CD4-positive, alpha-beta T cell treated with Interleukin-12 subunit alpha and Interleukin-12 subunit beta, for 1 hour (primary cell): Measurements from ENCODE around the gene PC.

Source experiments
- DNase-seq: peaks from one replicate; pipeline ENCODE4 v3.0.0-alpha.2; 2020

Gene PC

DNA sequence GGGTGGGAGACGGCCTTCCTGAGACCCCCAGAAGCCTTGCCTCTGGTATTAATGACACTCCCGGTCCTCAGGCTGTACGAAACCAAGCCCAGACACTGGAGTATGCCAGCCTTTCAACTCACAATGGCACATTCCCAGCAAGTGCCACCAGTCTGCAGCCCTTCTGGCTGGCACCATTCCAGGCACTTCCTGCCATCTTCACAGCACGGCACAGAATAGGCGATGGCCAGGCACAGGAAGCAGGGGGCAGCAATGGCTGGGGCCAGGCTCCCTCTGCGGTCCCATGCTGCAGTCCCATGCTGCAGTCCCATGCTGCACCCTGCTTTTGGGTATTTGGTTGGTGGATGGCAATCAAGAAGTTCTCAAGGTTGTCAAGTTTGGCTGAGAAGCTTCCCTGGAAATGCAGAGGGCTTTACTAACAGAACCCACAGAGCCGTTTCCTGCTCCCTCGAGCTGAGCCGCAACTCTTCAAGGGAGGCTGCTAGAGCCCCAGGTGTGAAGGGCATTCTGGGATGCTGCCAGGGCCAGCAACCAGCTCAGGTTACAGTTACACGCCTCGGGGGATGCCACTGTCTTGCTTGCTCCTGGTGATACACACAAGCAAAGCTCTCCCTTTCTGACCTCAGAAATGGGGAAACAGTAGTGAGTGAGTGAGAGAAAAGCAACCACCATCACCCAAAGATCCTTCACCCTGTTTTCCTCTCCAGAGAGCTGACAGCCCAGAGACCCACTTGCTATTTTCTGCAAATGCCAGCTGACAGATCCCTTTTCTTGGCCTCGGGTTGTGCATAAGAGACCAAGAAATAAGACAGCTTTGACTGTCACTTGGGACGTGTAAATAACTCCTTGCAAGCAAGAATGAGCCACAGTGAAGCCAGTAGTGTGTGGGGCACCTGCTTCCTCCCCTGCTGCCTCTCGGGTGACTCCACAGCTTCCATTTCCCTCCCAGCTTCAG is 77.4 kb downstream of the PC start:
- DNase-seq: no peak

DNA sequence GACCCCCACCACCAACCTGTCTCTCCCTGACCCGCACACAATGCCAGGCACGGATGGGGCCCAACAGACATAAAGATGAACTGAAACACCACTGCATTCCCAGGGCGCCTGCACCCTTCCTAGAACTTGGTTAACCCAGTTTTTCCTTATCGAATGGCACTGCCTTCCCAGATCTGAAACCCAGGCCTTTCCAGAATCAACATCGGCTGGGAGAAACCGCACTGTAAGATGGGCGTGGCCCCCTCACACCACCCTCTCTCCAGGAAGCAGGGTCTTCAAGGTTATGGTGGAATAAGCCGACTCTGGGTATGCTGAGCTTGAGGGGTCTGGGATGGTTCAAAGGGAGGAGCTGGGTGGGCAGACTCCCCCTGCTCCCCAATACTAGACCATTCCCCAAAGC is 78.2 kb downstream of the PC start:
- DNase-seq: no peak

DNA sequence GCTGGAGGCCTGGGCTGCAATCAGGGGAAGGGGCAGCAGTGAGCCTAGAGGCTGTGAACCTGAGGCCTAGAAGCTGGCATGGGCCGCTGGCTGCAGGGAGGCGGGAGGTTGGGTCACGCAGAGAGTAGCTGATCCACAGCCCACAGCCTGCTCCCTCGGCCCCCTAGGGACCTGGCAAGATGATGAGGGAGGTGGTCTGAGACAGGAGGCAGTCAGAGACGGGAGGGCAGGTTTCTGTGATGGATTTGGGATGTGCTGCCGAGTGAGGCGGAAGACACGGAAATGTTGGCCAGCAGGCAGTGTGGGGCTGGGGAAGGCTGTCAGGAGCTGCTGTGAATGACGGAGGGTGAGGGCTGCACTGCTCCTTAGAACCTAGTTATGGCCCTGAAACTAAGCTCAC is 78.6 kb downstream of the PC start:
- DNase-seq: no peak

DNA sequence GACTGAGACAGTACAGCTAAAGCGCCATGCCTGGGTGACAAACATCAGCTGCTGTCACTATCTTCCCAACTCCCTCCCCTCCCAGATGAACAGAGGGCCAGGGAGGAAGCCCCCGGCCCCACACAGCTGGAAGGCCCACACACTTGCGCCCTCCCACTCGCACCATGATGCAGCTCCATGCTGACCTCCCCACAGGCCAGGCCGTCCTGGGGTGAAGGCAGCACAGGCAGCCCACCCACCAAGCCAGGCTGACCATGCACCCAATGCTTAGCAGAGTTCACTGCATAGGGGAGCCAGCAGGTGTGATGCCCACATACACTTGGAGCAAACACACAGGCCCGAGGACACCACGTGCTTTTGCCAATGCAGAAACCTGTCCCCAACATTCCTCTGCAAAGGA is 79.2 kb downstream of the PC start:
- DNase-seq: no peak

DNA sequence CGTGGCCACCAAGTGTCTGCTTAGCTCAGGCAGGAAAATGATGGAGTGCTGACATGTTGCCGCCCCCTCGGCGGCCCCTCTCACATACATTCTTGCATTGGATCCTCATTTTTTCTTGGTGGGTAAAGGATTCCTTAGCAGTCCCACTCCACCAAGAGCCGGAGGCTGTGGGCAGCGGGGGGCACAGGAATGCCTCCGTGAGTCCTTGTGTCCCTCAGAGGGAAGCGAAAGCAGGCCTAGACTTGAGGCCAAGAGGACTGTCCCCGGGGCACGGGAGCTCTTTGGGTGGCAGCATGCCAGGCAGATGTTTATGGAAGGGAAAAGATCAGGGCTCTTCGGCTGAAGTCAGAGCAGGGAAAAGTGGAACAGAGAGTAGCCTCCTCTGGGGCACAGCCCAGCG is 79.7 kb downstream of the PC start:
- DNase-seq: no peak

DNA sequence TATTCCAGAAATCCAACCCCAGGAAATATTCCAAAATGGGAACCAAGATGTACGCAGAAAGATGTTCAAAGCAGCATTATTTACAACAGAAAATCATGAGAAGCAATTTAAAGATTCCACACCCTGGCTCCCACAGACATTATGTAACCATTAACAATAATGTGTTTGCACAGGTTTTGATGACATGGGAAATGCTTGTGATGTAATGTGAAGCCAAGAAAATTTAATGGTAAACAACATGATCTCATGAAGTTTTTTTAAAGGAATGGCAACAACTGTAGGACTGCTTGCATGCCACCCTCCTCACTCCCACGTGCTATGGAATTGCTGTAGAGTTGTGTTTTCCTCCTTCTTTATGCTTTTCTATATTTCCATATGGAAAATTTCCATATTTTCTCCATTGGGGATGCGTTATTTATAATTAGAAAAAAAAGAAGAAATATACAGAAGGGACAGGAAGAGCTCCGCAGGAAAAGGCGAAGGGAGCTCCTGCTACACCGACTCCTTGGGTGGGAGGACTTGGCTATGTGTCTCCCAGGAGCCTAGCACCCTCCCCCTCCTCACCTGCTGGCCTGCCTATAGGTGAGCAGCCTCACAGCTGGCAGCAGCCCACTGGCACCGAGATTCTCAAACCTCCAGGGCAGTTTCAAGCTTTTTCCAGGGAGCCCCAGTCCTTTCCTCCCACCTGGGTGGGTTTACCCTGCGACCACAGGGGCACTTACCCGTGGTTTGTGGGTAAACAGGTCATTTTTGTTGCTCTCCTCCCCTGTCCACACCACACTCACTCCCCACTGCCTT is 80.4 kb downstream of the PC start:
- no peak for DNase-seq

DNA sequence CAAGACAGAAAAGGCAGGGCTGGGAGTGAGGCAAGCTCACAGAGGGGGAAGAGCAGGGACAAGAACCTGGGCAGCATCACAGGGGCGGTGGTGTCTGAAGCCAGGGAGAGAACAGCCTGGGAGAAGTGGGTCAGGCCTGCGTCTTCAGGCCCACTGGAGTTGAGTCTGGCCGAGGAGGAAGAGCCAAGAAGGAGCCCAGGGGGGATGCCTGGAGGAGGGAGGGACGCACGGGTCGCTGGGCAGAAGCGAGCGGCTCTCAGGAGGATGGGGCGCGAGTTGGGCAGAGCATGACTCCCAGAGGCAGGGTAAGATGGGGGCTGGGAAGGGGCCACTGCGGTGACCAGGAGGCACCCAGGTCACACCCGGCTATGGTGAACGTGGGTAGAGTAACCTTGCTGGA is 82.8 kb downstream of the PC start:
- DNase-seq: no peak

DNA sequence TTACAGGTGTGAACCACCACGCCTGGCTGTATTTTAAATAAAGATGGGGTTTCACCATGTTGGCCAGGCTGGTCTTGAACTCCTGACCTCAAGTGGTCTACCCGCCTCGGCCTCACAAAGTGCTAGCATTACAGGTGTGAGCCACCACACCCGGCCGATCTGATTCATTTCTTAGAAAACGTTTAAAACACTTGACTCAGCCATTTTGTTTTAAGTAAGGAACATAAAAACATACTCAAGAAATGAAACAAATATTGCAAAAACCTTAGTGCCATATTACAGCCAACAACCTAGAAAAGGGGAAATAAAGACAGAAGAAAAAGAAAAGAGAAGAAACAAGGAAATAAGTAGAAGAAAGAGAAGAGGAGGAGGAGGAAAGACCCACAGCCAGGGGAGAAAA is 84.0 kb downstream of the PC start:
- no peak for DNase-seq

DNA sequence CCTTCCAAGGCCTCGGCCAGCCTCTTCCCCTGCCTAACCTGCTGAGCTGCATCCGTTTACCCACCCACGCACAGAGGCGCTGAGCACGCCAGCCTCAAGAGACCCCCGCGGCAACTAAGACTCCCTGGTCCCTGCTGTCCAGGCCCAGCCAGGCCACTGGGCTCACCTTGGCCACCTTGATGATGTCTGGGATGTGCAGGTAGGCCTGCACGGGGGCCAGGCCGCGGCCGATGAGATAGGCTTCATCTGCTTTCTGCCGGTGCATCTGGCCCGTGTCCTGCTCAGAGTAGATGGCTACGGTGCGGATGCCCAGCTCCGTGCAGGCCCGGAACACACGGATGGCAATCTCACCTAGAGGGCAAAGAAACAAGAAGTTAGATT is 86.7 kb downstream of the PC start:
- no peak for DNase-seq

DNA sequence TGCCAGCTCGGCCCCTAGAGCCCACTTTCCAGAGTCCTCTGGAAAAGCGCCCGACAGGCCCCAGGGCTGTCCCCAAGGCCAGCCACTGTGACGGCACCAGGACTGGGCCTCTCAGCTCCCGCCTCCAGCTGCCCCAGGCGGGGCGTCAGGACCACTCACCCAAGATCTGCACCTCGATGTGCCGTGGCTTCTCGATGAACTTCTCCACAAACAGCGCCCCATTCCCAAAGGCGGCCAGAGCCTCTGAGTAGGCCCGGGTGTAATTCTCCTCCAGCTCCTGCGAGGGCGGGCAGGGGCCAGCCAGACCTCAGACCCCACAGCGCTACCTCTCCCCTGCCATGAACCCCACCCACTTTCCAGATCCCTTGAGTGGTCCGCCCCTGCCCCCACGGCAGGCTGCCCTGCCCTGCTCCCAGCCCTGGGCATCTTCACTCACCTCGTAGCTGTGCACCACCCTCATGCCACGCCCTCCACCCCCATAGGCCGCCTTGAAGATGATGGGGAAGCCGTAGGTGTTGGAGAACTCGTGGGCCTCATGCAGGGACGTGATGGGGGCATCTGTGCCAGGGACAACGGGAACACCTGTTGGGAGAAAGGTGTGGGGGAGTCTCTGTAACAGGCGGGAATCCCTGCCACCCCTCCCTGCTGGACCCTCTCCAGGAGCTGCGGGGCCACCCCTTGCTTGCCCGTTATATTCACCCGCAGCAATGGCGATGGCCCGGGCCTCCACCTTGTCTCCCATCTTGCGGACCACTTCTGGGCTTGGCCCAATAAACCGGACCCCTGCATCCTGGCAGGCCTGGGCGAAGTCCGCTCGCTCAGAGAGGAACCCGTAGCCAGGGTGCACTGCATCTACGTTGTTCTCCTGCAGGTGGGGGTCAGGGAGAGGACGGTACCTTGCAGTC is 87.3 kb downstream of the PC start:
- DNase-seq: no peak

DNA sequence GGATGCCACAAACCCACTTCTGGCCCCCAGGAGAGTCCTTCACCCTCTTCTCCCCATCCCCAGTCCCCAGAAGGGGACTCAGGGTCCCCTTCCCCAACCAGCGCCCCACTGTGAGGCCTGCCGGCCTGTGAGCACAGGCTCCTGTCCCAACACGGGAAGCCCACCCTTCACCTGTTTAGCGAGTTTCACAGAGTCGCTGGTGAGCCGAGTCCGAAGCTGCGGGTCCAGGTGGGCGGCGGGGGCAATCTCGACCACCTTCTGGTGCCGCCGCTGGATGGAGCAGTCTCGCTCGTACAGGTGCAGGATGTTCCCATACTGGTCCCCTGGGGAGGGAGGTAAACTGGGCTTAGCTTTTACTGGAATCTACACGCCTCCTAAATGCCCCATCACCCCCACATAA is 88.1 kb downstream of the PC start:
- DNase-seq: no peak

DNA sequence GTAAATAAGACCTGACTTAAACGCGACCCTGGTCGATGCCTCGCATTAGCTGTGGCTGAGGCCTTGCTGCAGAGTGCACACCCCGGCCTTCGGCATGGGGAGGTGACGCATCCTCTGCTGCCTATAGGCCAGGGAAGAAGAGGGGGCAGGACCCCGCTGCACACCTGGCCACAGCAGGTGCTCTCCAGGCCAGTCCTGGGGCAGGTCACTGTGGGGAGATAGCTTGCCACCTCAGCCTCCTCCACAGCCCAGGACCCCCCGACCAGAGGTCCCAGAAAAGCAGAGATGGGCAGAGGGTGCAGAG is 88.7 kb downstream of the PC start:
- no peak for DNase-seq

DNA sequence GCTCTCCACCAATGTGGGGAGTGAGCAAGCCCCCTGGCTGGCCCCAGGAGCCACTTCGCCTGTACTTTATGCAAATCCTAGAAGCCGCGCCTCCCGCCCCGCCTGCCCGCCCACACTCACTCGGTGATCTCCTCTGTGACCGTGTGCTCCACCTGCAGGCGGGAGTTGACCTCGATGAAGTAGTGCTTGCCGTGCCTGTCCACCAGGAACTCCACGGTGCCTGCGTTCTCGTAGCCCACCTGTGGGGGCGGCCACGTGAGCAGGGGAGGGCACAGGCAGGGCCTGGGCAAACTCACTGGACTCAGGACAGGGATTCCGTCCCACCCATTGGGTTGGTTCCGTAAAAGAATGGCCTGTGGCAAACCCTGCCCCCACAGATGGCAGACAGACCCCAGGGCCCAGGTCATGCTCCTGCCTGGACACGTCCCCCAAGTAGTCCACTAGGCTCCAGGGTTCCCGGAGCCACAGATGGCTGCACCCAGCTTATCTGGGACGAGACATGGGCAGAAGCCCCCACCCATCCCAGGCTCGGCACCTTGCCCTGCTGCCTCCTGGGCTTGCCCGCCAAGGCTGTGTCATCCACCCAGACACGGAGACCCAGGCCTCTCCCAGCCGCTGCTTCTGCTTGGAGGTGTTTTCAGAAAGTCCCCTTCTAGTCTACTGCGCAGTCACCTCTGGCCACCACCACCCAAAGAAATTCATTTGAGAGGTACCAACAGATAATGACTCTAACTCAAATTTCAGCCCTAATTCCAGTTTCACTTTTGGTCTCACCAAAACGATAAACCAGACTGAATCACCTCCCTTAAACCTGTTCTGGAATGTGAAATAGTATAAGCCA is 89.2 kb downstream of the PC start:
- DNase-seq: peak; percentile 77

DNA sequence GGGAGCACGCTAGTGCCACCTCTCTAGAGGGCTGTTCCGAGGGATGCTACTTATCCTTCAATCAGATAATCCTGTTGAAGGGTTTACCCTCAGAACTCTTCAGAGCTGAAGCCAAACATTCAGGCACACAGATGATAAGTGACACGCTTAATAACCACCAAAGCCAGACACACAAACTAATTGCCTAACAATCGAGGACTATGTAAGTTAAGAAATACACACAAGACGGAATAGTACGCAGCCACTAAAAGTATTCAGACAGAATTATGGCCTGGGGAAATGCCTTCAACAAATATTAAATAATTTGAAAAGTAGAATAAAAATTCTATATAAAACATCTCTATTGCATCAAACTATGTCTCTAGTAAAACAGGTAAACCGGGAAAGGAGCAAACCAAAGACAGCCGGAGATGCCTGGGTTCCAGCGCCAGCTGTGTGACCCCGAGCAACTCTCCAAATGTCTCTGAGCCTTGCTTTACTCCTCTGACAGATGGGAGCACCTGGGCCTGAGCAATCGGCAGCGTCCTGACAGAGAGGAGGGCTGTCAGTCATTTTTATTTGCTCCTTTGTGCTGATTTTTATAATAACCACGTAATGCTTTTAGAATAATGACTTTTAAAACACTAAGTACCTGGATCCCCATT is 90.0 kb downstream of the PC start:
- DNase-seq: no peak

DNA sequence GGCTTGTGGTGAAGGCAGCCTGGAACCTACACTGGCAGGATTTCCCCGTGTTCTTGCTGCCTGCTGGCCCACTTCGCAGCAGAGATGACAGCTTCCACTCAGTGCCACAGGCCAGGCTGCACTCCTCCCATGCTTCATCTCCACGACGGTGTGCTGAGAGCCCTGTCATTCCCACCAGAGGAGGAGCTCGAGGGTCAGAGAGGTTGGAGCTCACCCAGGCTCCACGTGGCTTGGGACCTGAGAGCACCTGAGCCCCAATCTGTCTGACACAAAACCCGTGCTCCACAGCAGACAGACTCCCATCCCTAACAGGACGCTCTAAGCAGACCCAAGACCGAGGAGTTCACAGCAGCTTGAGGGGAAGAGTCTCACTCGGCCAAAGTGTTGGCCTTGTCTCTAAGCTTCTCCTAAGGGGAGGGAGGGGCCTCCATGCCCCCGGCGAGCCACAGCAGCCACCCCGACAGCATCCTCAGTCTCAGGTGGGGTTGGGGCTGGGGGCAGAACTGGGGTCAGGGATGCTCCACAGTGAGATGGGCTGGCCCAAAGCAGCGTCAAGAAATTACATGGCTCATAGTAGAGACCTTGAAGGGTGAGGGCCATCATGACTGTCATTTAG is 90.7 kb downstream of the PC start:
- DNase-seq: no peak

DNA sequence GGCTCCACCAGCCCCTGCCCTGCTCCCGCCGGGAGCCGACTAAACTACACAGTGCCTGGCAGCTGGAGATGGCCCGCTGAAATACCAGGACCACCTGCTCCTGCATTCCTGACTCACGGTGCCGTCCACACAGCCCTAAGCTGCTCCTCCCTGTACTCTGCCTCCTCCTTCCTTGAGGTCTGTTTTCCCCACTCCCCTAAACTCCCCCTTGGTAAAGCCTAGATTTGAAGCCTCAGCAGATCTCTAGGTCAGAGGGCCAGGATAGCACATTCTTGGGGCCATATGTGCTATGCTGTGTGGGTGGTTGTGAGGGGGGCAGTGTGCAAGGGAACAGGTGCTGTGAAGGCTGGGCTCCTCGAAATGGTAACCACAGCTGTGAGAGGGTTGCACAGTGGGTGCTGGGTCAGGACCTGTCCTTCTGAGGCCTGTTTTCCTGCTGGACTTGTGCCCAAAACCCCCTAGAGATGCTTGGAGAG is 91.6 kb downstream of the PC start:
- no peak for DNase-seq

DNA sequence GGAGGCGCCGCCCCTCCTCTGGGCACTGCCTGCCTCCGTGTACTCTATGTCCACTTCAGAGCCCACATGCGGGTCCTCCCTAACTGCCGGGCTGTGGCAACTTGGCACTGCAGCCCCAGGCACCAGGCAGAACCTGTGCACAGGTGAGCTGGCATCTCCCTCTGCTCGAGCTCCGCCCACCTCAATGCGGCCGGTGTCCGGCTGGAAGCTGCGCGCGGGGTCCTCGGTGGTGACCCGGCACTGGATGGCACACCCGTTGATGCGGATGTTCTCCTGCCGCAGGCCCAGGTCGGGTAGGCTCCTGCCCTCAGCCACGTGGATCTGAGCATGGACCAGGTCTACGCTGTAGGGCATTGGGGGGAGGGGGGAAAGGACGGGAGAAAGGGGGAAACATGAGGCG is 92.2 kb downstream of the PC start:
- DNase-seq: no peak

DNA sequence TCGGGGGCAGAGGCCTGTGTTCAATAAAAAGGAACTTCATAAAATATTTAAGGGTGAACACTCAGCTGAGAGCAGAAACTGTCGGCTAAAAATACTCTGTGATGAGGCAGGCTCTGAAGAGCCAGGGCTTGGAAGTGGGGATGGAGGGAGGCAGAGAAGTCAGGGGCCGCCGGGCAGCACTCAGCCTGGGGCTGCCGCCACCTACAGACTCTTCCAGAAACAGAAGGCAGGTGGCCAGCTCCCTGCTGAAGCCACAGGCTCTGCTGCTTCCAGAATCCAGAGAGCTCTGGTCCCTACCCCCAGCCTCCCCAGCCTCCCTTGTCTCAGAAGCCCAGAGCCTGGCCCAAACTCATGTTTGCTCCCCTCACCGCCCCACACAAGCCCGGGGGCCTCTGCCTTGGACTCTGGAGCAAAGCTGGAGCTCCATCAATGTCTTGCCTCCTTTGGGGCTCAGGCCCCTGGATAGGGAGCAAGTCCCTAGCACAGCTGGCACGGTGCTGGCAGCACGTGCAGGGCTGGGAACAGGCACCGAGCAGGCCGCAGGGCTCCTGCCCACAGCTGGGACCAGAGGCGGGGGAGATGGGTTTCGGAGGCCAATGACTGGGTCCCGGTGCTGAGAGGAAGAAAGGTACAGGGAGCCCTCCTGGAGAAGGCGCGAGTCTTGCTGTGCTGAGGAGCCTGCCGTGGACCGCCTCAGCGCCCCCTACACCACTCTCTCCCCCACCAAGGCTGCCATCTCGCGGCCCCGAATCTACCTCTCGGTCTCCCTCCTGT is 93.1 kb downstream of the PC start:
- DNase-seq: no peak

DNA sequence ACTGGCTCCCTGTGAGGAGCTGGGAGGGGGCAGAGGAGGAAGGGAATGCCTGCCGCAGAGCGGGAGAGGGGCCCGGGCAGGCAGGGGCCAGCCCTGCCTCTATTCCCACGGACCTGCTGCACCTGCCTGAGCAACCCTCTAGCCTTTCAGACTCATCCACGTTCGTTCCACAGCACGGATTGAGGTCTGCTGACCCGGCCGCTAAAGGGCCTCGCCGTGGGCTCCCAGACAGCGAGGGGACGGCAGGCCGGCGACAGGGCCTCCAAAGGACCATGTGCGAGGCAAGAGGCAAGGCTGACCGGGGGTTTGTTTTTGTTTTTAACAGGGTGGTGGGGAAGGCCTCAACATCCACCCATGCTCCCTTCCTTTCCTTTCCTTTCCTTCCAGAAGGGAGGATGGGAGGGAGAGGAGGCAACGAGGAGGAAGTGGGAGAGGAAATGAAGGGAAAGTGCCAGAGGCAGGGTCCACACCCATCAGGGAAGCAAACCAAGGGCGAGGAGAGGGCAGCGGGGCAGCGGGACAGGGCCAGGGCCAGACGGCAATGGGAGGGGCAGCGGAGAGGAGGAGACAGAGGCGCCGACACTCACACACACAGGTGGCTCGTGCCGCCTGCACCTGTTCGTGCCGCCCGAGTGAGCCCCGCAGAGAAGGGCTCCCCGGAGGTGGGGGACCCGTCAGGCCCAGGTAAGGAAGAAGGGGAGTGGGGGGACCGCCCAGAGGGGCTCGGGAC is 93.8 kb downstream of the PC start:
- DNase-seq: no peak
